HCT116 (cell line): ENCODE results near the gene SH3BP4. TPM values are rescaled to one million over a fixed set of nuclear protein-coding genes. Genes with fewer than 3 reads are reported as not detected.

Source experiments
- ATAC-seq: fragments of 200-7000 bp; cut with Tn5 transposase; 2 replicates; pipeline ENCODE4 v1.9.1; 2020; ENCODE audit warnings: mild to moderate bottlenecking, moderate library complexity
- BruUV-seq: library from RNA; stranded (reverse); fragments of 400-500 nt; replicated peaks from 2 replicates; lab custom pipeline; 2021; lab: Mats Ljungman, UMichigan
- CTCF ChIA-PET: fragments of 300-600 bp; sonication (Branson Sonifier 250); formaldehyde crosslinking; loops from one replicate; lab custom pipeline; 2021; ENCODE audit warnings: antibody characterized with exemption; lab: Charles Lee
- POLR2A ChIA-PET: fragments of 300-600, 350-600 bp; sonication (Branson Sonifier 250); formaldehyde crosslinking; loops from one replicate; lab custom pipeline; 2021; ENCODE audit warnings: antibody characterized with exemption; lab: Charles Lee
- RAD21 ChIA-PET, 2 experiments: fragments of 300-600 bp; sonication (Branson Sonifier 250); formaldehyde crosslinking; loops; one replicate each; lab custom pipeline; 2023; ENCODE audit warnings: low total read pairs in 2 of 2; ENCODE audit not compliant: uncharacterized antibody in 2 of 2, unreplicated experiment in 2 of 2, low non-redundant PET in 1 of 2; lab: Charles Lee
- DNase-seq: peaks from one replicate; pipeline ENCODE4 v3.0.0-alpha.2; 2010; ENCODE audit warnings: low read depth, low spot score
- H2AFZ ChIP-seq: fragments of 200-600 bp; shearing (Covaris generic), sonication (generic); 2 replicates; pipeline ENCODE4 v1.6.1; 2017; ENCODE audit warnings: low read depth, mixed run types, mixed read lengths, antibody characterized with exemption, low read length; ENCODE audit not compliant: poor library complexity, severe bottlenecking
- H3K27ac ChIP-seq: 2 replicates; pipeline ENCODE4 v1.5.1; 2012; ENCODE audit warnings: low read depth, low read length
- H3K27me3 ChIP-seq: fragments of 200-600 bp; sonication (generic); 2 replicates; pipeline ENCODE4 v1.6.1; 2016; ENCODE audit warnings: mixed run types, low read length, mixed read lengths; ENCODE audit not compliant: insufficient read depth
- H3K36me3 ChIP-seq, 2 experiments: fragments of 200-500 bp in 1 of 2; fragments of 200-600 bp in 1 of 2; sonication (Bioruptor generic) in 1 of 2; sonication (generic) in 1 of 2; 2 replicates each; pipeline versions ENCODE4 v1.5.1 to v1.6.1; 2014 to 2016; ENCODE audit warnings: low read length in 2 of 2, inconsistent platforms in 1 of 2, mixed read lengths in 1 of 2, mixed run types in 1 of 2; ENCODE audit not compliant: insufficient read depth in 2 of 2, control insufficient read depth in 1 of 2
- H3K4me1 ChIP-seq, 2 experiments: fragments of 200-600 bp in 1 of 2; sonication (generic) in 1 of 2; 2 replicates each; pipeline versions ENCODE4 v1.5.1 to v1.6.1; 2012 to 2017; ENCODE audit warnings: low read length in 2 of 2, inconsistent platforms in 1 of 2, mild to moderate bottlenecking in 1 of 2, mixed read lengths in 1 of 2, mixed run types in 1 of 2, moderate library complexity in 1 of 2; ENCODE audit not compliant: insufficient read depth in 2 of 2, control insufficient read depth in 1 of 2
- H3K4me2 ChIP-seq: fragments of 200-600 bp; sonication (generic); 2 replicates; pipeline ENCODE4 v1.6.1; 2017; ENCODE audit warnings: mixed run types, low read length, mixed read lengths
- H3K4me3 ChIP-seq, 2 experiments: fragments of 200-600 bp in 1 of 2; sonication (generic) in 1 of 2; replicated peaks in 1 of 2; 2 replicates each; pipeline ENCODE4 v1.5.1; 2011 to 2016; ENCODE audit warnings: low read length in 2 of 2, control low read depth in 1 of 2, low read depth in 1 of 2, mild to moderate bottlenecking in 1 of 2, mixed read lengths in 1 of 2, mixed run types in 1 of 2
- H3K79me2 ChIP-seq: fragments of 200-600 bp; sonication (generic); 2 replicates; pipeline ENCODE4 v1.6.1; 2017; ENCODE audit warnings: mild to moderate bottlenecking, mixed run types, low read length, moderate library complexity, mixed read lengths; ENCODE audit not compliant: insufficient read depth
- H3K9ac ChIP-seq: fragments of 200-600 bp; sonication (generic); 2 replicates; pipeline ENCODE4 v1.6.1; 2016; ENCODE audit warnings: low read length, mixed read lengths
- H3K9me2 ChIP-seq: fragments of 200-600 bp; sonication (generic), shearing (Covaris generic); 2 replicates; pipeline ENCODE4 v1.6.1; 2017; ENCODE audit warnings: mixed run types, mild to moderate bottlenecking, moderate library complexity; ENCODE audit not compliant: insufficient read depth
- H3K9me3 ChIP-seq, 2 experiments: fragments of 200-500 bp in 1 of 2; fragments of 200-600 bp in 1 of 2; sonication (Bioruptor generic) in 1 of 2; sonication (generic) in 1 of 2; 2 replicates each; pipeline ENCODE4 v1.6.1; 2014 to 2017; ENCODE audit warnings: low read length in 2 of 2, mixed read lengths in 2 of 2, inconsistent platforms in 1 of 2, low read depth in 1 of 2, mild to moderate bottlenecking in 1 of 2, mixed run types in 1 of 2, moderate library complexity in 1 of 2; ENCODE audit not compliant: control insufficient read depth in 1 of 2, insufficient read depth in 1 of 2
- H4K20me1 ChIP-seq: fragments of 200-600 bp; sonication (generic), shearing (Covaris generic); 2 replicates; pipeline ENCODE4 v1.6.1; 2017; ENCODE audit warnings: mixed run types, mild to moderate bottlenecking, moderate library complexity; ENCODE audit not compliant: insufficient read depth
- CBX3 ChIP-seq: IDR thresholded peaks from 2 replicates; pipeline ENCODE4 v1.6.1; 2012; ENCODE audit warnings: low read depth
- CEBPB ChIP-seq: IDR thresholded peaks from 2 replicates; pipeline ENCODE4 v1.6.1; 2012; ENCODE audit warnings: low read depth
- EGR1 ChIP-seq: IDR thresholded peaks from 2 replicates; pipeline ENCODE4 v1.6.1; 2012; ENCODE audit warnings: low read depth
- FOSL1 ChIP-seq: IDR thresholded peaks from 2 replicates; pipeline ENCODE4 v1.6.1; 2012; ENCODE audit warnings: low read depth
- JUND ChIP-seq: IDR thresholded peaks from 2 replicates; pipeline ENCODE4 v1.6.1; 2012
- POLR2A ChIP-seq: IDR thresholded peaks from 2 replicates; pipeline ENCODE4 v1.7.0; 2011; ENCODE audit warnings: borderline replicate concordance; ENCODE audit not compliant: insufficient read depth, insufficient read length; ENCODE audit errors: extremely low read depth
- SIN3A ChIP-seq: IDR thresholded peaks from 2 replicates; pipeline ENCODE4 v1.6.1; 2012; ENCODE audit warnings: low read depth
- SP1 ChIP-seq: IDR thresholded peaks from 2 replicates; pipeline ENCODE4 v1.6.1; 2012; ENCODE audit warnings: low read depth
- TCF7L2 ChIP-seq: IDR thresholded peaks from 2 replicates; pipeline ENCODE4 v1.7.0; 2011; ENCODE audit warnings: borderline replicate concordance, inconsistent platforms; ENCODE audit not compliant: insufficient read depth, insufficient read length; ENCODE audit errors: extremely low read depth
- YY1 ChIP-seq: IDR thresholded peaks from 2 replicates; pipeline ENCODE4 v1.6.1; 2011; ENCODE audit warnings: low read length, low read depth, moderate library complexity, mild to moderate bottlenecking; ENCODE audit not compliant: insufficient replicate concordance; ENCODE audit errors: extremely low read depth
- ZFX ChIP-seq: fragments of 450-650 bp; IDR thresholded peaks from 2 replicates; pipeline ENCODE4 v1.6.1; 2017
- intact Hi-C: fragments of 100-400 bp; cut with micrococcal nuclease; formaldehyde crosslinking; loops from 2 replicates; pipeline ENCODE4 v1.10.0; 2022
- total RNA-seq: library from RNA; stranded (reverse); gene quantifications from one replicate; pipeline ENCODE4 v1.2.1, GENCODE V29; 2021; ENCODE audit not compliant: unreplicated experiment
- TF ChIP-seq, protein P1 (sequence below): IDR thresholded peaks from 2 replicates; pipeline ENCODE4 v1.6.1; 2011; ENCODE audit warnings: mild to moderate bottlenecking, low read length, moderate library complexity; ENCODE audit not compliant: insufficient replicate concordance; ENCODE audit errors: extremely low read depth

The SH3BP4 gene
- total RNA-seq, 1 experiment from 2014 or later, result 32.9 TPM

DNA sequence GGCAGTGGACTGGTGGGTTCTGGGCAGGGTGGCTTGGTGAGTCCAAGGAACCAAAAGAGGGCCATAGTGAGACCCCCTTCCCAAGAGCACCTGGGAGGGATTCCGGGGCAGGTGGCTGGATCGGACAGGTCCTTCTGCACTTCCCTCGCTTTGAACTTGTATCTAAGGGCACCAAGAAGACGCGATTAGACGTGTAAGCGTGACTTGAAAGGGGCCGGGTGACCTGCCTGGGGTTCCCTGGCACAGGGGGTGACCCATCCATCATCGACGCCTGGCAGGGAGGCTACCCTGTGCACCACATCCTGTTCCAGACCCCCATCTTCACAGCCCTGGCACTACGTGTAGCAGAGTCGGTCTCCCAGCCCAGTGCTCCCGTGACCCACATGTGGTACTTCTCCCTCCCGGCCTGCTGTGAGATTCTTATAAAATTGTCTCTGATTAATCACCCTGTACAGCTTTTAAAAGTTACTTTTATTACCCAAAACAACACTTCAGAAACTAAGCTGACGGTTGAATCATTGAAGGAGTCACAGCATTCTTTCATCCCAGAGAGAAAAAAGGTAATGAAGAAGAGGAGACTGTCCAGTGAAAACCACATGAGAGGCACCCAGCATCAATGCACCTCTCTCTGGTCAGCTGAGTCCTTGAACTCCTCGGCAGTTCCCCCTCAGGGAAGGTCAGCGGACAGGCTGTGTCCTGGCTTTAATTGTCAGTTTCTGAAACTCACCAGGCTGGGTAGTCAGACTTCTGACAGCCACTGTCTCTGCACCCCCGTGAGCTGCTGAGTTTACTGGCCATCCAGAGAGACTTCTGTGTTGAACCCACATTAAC is 13.0 kb downstream of the SH3BP4 start:
- DNase-seq (peak; percentile 48), ATAC-seq (peak; percentile 69)
- Histone ChIP-seq H3K4me1 (peaks cover 61 to 79% of the 10 kb centered on the region in 2 experiments), H3K27ac (peak overlapping the region; percentile 46), H3K4me3 (0 out of 4 replicates have a peak overlapping the region, but pooled peaks of 1 of the 2 experiments have one; percentile 22), H3K27me3 (no peaks in the 10 kb centered on the region), H3K9ac (peak overlapping the region; percentile 43), H4K20me1 (peaks cover 6% of the 10 kb centered on the region; the same call in 1 of the 2 replicates), H3K4me2 (peak overlapping the region; percentile 66), H3K36me3 (no peaks in the 10 kb centered on the region), H3K9me3 (no peaks in the 10 kb centered on the region), H3K79me2 (peaks cover 87% of the 10 kb centered on the region), H3K9me2 (no peaks in the 10 kb centered on the region), H2AFZ (no peak overlapping the region)
- POLR2A ChIA-PET, result no interaction called here
- RAD21 ChIA-PET, result no interaction called here
- no peak for TF ChIP-seq ZFX
- 0 out of 2 replicates have a peak, but pooled peaks have one; percentile 23 for TF ChIP-seq CBX3
- peak; percentile 35; the same call in 1 of the 2 replicates for TF ChIP-seq FOSL1
- TF ChIP-seq CEBPB, result peak; percentile 25; the same call in 1 of the 2 replicates
- TF ChIP-seq JUND, result peak; percentile 68
- no peak for TF ChIP-seq POLR2A
- no peak for TF ChIP-seq YY1
- no peak for TF ChIP-seq EGR1
- TF ChIP-seq, protein P1, sequence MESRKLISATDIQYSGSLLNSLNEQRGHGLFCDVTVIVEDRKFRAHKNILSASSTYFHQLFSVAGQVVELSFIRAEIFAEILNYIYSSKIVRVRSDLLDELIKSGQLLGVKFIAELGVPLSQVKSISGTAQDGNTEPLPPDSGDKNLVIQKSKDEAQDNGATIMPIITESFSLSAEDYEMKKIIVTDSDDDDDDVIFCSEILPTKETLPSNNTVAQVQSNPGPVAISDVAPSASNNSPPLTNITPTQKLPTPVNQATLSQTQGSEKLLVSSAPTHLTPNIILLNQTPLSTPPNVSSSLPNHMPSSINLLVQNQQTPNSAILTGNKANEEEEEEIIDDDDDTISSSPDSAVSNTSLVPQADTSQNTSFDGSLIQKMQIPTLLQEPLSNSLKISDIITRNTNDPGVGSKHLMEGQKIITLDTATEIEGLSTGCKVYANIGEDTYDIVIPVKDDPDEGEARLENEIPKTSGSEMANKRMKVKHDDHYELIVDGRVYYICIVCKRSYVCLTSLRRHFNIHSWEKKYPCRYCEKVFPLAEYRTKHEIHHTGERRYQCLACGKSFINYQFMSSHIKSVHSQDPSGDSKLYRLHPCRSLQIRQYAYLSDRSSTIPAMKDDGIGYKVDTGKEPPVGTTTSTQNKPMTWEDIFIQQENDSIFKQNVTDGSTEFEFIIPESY, result no peak
- peak; percentile 65 for TF ChIP-seq TCF7L2
- TF ChIP-seq SP1, result peak; percentile 41; the same call in 1 of the 2 replicates
- no peak; the same call in 1 of the 2 replicates for TF ChIP-seq SIN3A
- no TSS peak for BruUV-seq
- intact Hi-C loops, result loop anchor here (5.0 kb wide), 1 partner anchor 87 kb away; no protein-coding TSS in a partner anchor
- CTCF ChIA-PET, result no interaction called here
